GM19239 (cell line): ENCODE data around the gene SP3.

Source experiments
- DNase-seq: peaks from one replicate; pipeline ENCODE4 v3.0.0; 2011; ENCODE audit warnings: low spot score; ENCODE audit not compliant: insufficient read length
- FAIRE-seq: peaks from 2 replicates; lab custom pipeline; 2011; peaks lifted over from hg19 to GRCh38; lab: Jason Lieb, UNC

Gene SP3

DNA sequence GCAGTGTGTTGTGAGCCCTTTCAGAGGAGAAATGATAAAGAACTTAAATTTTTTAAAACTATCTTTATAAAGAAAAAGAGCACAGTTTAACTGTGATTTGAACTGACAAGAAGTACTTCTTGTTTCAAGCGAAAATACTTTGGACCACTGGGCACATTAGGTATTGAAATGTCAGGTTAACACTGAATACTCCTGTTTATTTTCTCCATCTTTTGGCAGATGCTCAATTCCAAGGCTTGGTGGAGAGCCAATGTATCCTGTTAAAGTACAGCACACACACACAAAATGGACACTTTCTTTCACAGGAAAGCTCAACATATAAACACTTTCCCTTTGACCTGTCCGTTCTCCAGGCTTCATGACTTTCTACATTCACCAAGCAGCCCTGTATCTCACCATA lies 32.6 kb upstream of the SP3 start:
- DNase-seq, result no peak
- FAIRE-seq, result no peak

DNA sequence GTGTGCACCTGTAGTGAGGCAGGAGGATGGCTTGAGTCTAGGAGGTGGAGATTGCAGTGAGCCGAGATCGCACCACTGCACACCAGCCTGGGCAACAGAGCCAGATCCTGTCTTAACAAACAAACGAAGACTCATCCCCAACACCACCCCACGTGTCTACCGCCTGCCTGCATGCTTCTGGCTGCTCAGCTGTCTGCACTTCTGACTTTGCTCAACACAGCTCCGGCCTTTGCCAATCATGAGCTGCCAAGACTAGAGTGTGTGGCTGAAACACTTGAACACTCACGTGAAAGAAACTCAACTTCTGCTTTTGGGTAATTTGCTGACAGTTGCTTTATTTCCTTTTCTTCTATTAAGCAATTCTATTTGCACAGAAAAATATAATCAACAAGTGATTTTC lies 32.1 kb upstream of the SP3 start:
- no peak for FAIRE-seq

GRCh38 chr2:173996766-173997165 lies 31.6 kb upstream of the SP3 start:
- DNase-seq, result no peak
- no peak for FAIRE-seq

More for the DNA sequence above, 32.1 kb upstream of the SP3 start:
- DNase-seq, result no peak

- no peak for DNase-seq
- no peak for FAIRE-seq
These were observed 28.3 kb upstream of the SP3 start for GRCh38 chr2:173993459-173993858.

- DNase-seq (no peak), FAIRE-seq (no peak)
These were observed 26.8 kb upstream of the SP3 start for GRCh38 chr2:173991856-173992588.

- peak; percentile 84 for FAIRE-seq
These were observed 26.0 kb upstream of the SP3 start for GRCh38 chr2:173990970-173991819.

DNA sequence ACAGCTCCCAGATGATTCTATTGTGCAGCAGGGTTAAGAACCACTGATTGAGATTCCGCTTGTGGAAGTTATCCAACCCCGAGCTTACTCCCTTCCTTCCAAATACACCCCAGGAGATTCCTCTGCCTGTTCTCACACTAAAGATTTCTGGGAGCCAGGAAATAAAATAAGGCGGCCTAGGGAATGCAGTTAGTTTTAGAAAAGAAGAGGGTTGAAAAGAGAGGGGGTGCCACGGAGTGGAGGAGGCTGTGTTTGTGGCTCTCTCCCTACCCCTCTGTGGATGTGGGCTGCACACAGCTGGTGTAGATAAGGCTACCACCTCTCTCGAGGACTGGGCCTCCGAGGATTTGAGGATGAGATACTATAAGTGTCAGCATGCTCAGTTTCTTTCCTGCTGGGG lies 25.1 kb upstream of the SP3 start:
- no peak for FAIRE-seq
- DNase-seq, result no peak

More at GRCh38 chr2:173990970-173991819, 26.0 kb upstream of the SP3 start:
- DNase-seq, result no peak

GRCh38 chr2:173989884-173990215 lies 24.7 kb upstream of the SP3 start:
- DNase-seq (no peak), FAIRE-seq (peak; percentile 81)

DNA sequence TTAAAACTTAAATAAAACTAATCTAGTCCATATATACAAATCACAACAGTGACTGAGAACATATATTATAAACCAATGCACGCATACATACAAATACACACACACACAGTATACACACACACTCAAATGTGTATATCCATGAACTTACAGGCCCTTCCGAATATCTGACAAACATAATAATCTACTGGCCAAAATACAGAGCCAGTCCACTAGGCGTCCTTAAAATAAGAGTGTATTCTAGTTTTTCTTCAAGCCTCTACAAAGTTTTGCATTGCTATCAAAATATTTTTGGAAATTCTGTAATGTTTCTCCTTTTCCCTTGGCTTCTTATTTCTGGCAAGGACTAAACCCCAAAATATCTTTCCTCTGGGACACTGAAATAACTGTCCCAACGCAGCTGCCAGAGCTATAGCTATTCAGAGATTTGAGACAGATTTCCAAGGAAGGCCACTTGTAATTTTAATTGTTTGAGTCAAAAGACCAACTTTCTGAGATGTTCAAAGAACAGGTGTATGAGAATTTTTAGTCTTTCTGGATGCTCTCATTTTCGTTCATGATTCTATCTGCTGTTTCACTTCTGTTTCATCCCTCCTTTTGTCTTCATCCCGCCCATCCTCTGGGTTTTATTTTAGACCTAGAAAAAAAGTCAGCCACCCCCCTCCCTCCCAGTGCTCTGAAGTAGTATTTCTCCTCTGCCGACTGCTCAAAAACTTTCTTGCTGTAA lies 24.1 kb upstream of the SP3 start:
- FAIRE-seq (peak; percentile 14), DNase-seq (no peak)

GRCh38 chr2:173986805-173987204 lies 21.6 kb upstream of the SP3 start:
- DNase-seq, result no peak
- no peak for FAIRE-seq

DNA sequence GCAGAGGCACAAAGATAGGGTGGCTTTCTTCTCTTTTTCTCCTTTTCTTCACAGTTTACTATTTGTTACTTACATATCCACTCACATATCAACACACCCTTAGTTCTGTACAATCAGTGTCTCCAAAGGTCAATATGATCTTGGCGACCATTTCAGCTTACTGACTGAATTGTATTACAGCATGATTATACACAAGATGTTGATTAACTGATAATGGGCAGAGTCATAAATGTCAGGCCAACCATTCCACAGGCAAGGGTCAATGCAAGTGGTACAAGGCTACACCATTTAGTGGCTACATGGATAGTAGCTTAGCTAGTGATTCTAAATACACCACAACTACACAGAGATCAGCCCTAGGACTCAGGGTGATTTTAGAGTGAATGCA lies 20.4 kb upstream of the SP3 start:
- no peak for FAIRE-seq
- DNase-seq, result no peak

GRCh38 chr2:173984866-173985604 lies 19.9 kb upstream of the SP3 start:
- no peak for FAIRE-seq
- no peak for DNase-seq

DNA sequence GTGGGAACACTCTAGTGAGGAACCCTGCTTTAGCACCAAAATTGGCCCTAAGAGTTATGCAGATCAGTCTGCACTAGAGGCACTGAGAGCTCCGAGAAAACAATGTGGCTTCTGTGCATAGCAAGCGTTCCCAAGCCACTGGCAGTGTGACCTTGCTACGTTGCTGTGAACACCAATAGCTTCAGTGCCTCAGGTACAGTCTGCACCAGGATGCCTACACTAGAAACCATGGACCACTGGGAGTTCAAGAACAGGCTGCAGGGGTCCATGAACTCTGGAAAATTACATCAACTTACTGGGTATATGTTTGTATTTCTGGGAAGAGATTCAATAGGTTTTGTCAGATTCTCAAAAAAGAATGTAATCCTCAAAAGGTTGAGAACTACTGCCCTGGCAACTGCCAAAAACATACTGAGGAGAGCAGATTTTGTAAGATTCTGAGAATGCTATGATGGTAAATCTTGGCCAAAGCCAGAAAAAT lies 18.3 kb upstream of the SP3 start:
- no peak for FAIRE-seq
- DNase-seq, result no peak

GRCh38 chr2:173982918-173983317 lies 17.7 kb upstream of the SP3 start:
- DNase-seq, result no peak
- no peak for FAIRE-seq

DNA sequence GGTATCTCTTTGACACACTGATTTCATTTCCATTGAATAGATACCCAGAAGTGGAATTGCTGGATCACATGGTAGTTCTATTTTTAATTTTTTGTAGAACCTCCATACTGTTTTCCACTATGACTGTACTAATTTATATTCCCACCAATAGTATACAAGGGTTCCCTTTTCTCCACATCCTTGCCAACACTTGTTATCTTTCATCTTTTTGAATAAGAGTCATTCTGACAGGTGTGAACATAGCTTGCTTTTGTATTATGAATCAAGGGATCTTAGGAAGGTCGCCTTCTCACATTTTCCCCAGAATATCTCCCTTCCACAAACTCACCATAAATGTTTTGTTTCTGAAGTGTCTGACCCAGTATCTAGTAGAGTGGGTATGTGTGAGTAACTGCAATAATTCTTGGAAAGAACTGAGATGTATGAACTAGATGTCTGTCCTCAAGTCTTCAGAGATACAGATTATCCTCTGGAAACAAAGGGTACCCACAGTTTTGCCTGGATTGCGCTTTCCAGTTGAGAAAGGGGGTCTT lies 17.1 kb upstream of the SP3 start:
- DNase-seq, result no peak
- no peak for FAIRE-seq

DNA sequence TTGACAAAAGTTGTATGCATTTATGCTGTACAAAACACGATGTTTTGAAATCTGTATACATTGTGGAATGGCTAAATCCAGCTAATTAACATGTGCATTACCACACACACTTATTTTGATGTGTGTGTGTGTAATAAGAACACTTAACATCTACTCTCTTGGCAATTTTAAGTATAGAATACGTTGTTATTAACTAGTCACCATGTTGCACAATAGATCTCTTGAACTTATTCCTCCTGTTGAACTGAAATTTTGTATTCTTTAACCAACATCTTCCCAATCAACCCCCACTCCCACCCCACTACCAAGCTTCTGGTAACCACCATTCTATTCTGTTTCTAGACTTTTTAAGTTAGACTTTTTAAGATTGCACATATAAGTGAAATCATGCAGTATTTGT lies 16.3 kb upstream of the SP3 start:
- DNase-seq, result no peak
- no peak for FAIRE-seq

GRCh38 chr2:173979751-173980351 lies 14.7 kb upstream of the SP3 start:
- no peak for DNase-seq
- no peak for FAIRE-seq

- FAIRE-seq (no peak), DNase-seq (no peak)
These were observed 13.3 kb upstream of the SP3 start for GRCh38 chr2:173978447-173978846.

DNA sequence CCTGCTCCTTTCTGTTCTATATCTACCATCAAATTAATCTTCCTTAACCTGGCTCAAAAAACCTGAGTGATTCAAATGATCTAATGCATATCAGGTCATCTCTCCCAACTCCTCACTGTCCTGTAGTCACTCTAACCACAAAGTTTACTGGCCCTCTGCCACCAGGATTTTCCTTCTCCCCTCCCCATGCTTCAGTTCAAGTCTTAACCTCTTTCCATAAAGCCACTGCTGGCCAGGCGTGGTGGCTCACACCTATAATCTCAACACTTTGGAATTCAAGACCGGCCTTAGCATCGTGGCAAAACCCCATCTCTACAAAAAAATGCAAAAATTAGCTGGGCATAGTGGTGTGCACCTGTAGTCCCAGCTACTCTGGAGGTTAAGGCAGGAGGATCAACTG lies 7.5 kb upstream of the SP3 start:
- DNase-seq (no peak), FAIRE-seq (no peak)

DNA sequence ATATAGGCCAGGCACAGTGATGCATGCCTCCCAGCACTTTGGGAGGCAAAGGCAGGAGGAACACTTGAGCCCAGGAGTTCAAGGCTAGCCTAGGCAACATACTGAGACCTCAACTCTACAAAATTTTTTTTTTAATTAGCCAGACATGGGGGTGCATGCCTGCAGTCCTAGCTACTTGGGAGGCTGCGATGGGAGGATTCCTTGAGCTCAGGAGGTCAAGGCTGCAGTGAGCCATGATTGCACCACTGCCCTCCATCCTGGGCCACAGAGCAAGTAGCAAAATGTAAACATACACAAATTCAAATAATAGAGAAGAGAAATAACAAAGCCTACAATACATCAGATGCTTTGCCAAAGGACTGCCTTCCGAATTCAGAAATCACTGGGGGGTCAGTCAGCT lies 7.0 kb upstream of the SP3 start:
- DNase-seq (no peak), FAIRE-seq (no peak)
